NCI-H128 (cell line): ENCODE results near the gene MAPKAPK2.

Experiments
- DNase-seq: peaks from one replicate; lab custom pipeline; 2025; ENCODE audit not compliant: unreplicated experiment; lab: John Stamatoyannopoulos, UW

The MAPKAPK2 gene

GRCh38 chr1:206717674-206717989 lies 32.9 kb downstream of the MAPKAPK2 start:
- DNase-seq = no peak

DNA sequence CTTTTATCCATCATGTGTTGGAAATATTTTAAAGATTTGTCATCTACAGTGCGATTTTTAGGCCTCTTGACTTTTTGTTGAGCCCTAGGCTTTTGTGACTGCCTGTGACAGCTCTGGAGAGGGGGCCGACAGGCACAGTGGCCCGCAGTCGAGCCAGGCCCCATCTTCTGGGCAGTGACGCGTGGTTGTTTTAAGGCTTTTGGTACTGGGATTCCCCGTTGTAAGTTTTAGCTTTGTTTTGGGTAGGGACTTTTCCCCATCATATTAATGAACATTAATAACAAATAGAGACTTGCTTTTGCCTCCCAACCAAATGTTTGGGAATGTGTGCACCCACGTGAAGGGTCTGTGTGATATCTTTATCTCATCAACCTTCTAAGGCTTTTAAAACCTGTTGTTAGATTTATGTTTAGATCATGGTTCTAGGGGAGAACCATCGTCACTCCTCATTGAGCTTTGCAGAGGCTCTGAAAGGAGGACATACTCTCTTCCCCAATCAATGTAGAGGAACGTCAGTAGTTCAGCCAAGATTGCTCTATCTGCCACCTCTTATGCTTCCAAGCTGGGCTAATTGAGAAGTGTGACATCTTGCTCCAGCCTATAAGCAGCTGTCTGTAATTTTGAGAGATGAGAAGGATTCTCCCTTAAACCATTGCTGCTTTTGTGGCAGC lies 34.6 kb downstream of the MAPKAPK2 start:
- DNase-seq = no peak

DNA sequence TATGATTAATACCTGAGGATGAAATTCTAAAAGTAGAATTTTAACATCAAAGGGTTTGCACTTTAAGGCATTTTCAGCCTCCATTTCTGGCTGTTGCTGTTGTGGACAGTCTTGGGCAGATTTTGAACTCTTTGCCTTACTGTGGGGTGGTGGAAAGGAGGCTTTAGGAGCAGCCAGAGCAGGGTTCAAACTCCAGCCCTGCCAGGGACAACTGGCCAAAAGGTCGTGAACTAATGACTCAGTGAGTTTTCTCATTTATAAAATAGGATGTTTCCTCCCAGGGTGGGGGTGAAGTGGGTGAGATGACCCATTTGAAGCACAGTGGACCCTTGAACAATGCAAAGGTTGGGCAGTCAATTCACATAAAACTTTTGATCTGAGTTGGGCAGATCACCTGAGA lies 36.7 kb downstream of the MAPKAPK2 start:
- DNase-seq = no peak

GRCh38 chr1:206722751-206723461 lies 38.2 kb downstream of the MAPKAPK2 start:
- no peak for DNase-seq

- no peak for DNase-seq
Observed at GRCh38 chr1:206723462-206723804, 38.7 kb downstream of the MAPKAPK2 start.

DNA sequence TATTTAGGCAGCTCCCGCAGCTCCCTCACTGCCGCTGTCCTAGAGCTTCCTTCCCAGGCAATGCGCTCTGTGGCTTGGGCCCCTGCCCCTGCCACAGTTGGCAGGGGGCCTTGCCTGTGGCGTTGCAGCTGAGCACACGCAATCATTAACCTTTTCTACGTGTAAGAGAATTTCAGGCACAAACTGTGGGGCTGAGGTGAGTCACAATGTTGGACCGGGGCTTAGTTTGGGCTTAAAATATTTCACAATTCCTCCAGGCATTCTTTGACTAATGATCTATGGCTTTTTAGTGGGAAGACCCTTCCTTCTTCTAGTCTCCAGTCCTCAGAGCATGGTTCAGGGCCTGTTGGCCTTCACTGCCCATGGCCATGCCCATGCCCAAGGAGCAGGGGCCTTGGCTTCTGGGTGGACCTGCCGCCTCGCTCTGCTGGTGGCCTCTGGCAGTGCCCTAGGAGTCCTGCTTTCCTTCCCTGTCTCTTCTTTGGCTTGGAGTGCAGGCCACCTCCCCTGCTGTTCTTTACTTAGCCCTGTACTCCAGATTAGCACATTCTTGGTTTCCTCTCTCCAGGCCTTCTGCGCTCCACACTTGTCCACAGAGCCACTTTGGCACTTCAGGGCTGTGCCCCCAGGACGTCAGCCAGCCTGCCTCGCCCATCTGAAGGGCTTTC lies 39.2 kb downstream of the MAPKAPK2 start:
- DNase-seq = no peak

- no peak for DNase-seq
Observed at GRCh38 chr1:206725109-206725963, 40.6 kb downstream of the MAPKAPK2 start.

DNA sequence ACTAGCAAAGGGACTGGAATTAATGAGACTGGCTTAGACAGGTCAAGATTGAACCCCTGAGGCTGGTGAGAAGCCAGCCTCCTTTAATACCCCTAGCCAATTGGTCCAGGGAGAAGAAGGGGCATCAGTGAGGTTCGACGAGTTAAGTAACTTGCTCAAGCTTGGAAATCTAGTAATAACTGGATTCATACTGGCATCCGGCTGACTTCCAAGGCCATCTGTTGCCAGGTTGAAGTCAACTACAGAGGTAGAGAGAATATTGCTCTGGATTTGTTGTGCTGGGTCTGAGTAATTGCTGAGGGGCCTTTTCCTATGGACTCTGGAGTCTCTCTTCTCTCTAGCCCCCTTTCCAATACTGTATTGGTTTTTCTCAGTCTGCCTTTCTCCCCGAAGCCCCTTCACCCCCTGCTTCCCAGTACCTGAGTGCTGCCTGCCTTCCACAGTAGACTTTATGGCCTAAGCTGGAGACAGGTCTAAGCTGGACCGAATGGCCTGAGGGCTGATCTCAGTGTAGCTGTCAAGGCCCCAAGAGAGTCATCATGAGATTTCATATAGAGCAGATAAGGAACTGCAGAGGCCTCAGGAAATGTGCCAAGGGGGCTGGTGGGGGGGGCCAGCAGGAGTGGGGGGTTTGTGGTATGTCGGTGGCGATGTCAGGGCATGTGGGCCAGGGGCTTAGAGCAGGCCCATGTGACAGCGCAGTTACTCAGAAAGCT lies 43.4 kb downstream of the MAPKAPK2 start:
- DNase-seq = no peak

- DNase-seq = no peak
Observed at GRCh38 chr1:206728697-206728987, 43.9 kb downstream of the MAPKAPK2 start.

DNA sequence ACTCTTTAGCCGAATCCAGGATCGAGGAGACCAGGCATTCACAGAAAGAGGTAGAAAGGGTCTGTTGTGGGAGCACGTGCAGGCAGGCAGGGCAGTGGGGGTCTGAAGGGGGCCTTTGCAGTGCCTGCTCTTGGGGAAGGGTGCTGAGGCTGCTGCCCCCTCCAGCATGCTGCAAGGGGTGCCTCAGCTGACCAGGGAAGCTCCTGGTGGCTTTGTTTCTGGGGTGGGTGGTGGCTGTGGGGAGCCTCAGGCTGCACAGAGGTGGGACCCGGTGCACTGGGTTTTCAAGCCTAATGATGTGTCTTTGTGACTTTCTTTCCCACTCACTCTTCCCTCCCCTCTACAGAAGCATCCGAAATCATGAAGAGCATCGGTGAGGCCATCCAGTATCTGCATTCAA lies 44.3 kb downstream of the MAPKAPK2 start:
- no peak for DNase-seq

- DNase-seq = no peak
Observed at GRCh38 chr1:206729507-206729906, 44.8 kb downstream of the MAPKAPK2 start.

GRCh38 chr1:206732508-206732907 lies 47.8 kb downstream of the MAPKAPK2 start:
- DNase-seq = no peak

DNA sequence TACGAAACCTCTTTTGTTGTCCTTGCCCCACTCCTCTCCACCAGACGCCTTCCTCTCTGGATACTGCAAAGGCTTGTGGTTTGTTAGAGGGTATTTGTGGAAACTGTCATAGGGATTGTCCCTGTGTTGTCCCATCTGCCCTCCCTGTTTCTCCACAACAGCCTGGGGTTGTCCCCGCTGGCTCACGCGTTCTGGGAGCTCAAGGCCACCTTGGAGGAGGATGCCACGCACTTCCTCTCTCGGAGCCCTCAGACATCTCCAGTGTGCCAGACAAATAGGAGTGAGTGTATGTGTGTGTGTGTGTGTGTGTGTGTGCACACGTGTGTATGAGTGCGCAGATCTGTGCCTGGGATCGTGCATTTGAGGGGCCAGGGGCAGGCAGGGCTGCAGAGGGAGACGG lies 48.3 kb downstream of the MAPKAPK2 start:
- DNase-seq = no peak

DNA sequence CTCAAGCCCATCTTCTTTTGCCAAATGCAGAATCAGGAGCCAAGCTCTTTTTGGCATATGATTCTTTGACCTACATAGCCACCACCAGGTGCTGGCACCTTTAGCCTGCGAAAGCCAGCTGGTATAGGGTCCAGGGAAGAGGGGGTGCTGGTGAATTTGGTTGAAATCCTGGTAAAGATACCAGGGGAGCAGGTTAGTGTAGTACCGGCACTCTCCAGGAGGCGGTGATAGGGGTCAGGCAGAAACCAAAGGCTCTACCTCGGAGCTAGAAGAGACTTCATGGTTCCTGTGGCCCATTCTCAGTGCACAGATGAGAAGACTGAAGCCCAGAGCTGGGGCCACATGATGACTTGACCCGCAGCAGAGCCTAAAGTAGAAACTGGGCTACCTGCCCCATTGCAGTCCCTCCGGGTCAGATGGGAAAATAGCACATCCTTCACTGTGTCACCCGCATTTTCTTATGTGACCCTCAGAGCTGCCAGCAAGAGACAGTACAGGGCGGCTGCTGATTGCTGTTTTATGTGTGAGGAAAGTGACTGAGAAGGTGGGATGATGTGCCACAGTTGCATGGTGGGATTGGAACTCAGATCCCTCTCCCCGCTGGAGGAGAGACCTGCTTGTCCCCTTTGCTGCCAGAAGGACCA lies 49.9 kb downstream of the MAPKAPK2 start:
- no peak for DNase-seq

GRCh38 chr1:206735553-206736031 lies 50.9 kb downstream of the MAPKAPK2 start:
- no peak for DNase-seq

DNA sequence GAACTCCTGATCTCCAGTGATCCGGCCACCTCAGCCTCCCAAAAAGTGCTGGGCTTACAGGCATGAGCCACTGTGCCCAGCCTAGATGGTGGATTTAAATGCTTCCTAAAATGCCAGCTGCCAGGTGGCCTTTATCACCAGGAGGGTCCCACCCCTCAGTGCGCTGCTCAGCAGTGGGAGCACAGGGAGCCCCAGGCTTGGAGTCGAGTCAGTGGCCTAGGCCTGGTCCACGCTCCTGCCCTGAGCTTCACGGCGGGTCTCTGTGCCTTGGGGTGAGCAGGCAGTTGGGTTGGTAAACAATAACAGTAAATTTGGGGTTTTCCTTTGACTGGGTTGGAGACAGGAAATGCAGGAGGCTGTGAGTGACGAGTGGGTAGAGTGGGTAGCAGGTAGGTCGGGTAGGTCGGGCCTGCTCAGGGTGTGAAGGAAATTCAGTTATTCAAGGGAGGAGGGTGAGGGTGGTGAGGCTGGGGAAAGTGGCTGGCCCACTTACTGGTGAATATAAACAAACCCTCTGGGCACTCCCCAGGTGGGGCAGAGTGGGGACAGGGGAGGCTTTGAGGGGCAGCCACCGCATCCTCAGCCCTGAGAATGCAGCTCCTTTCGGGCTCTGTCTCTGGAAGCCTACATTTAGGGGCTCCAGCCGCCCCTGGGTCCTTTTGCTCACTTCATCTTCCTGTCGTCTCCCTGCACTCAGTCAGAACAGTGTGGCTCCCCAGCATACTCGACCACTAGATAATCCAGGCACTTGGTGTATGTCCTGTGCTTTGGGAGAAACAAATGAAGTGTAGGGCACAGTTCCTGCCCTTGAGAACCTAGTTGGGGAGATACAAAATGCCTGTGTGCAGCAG lies 52.4 kb downstream of the MAPKAPK2 start:
- no peak for DNase-seq

GRCh38 chr1:206737729-206738201 lies 53.1 kb downstream of the MAPKAPK2 start:
- no peak for DNase-seq

- DNase-seq = no peak
Observed at GRCh38 chr1:206738370-206739366, 54.0 kb downstream of the MAPKAPK2 start.
